Stimulated activated CD4-positive, alpha-beta T cell treated with anti-CD3 and anti-CD28 coated beads, Interleukin-4, amount 100 ng/mL, for 4 hours (primary cell): ENCODE measurements around the gene PLA2G15.

Experiments
- DNase-seq, 2 experiments: peaks; one replicate each; pipeline ENCODE4 v3.0.0-alpha.2; 2020

Gene PLA2G15

GRCh38 chr16:68299571-68300453 lies 54.6 kb downstream of the PLA2G15 start:
- no peak for DNase-seq

DNA sequence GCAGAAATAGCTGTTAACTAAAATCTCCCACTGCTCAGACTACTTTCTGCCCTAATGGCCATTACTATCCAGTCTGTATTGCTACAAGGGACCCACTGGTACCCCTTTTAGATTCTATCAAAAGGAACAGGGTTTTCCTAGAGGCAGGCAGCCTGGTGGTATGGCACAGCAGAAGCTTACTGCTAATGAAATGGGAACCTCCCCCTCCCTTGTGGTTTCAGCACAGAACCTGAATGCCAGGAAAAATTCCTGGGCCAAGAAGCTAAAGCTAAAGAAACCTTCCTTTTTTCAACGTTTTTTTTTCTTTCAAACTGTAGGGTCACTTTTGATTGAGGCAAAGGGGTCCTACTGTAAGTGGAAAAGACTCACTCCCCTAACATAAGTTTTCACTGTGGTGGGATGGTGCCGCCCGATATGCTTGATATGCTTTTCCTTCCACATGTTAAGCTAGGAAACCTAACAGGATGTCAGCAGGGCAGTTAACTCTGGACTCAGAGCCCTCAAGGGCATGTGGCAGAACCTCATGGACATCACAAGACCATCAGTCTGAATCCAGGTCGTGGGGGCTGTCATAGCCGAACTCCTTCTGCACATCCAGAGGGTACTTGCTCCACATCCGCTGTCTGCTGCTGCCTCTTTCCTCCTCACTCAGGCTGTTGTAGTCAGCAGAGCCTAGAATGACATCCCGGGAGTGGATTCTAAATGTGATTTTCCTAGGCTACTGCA lies 55.7 kb downstream of the PLA2G15 start:
- DNase-seq: no peak

DNA sequence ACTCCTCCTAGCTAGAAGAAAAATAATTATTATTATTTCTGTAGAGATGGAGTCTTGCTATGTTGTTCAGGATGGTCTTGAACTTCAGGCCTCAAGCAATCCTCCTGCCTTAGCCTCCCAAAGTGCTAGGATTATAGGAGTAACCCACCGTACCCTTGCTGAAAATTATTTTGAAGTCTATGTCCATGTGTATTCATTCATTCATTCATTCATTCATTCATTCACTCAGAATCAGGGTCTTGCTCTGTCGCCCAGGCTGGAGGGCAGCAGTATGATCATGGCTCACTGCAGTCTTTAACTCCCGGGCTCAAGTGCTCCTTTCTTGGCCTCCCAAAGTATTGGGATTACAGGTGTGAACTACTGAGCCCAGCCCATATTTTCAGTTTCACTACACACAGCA lies 61.5 kb downstream of the PLA2G15 start:
- no peak for DNase-seq

- DNase-seq: no peak
Observed at GRCh38 chr16:68309799-68310198, 64.6 kb downstream of the PLA2G15 start.

DNA sequence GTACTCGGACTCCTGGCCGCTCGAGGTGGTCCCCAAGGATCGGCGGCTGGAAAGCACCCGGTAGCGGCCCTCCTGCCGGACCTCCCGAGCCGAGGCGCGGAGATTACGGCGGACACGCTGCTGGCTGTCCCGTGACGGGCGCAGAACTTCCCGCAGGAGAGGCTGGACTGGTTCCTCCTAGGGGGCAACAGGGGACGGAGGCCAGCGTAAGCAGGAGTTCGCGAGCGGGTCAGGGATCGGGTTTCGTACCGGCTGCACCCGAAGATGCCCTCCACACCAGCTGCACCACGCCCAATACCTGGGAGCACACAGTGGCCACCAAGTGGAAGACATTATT lies 65.2 kb downstream of the PLA2G15 start:
- no peak for DNase-seq
